ENCODE data around the gene SND1.

Gene SND1

GRCh38 chr7:128059143-128059988 is 407.4 kb downstream of the SND1 start:
- in situ Hi-C loops (cut with MboI; ENCODE audit: low sequenced_read_pairs, unreplicated experiment) = no loop called here
- TF ChIP-seq, protein P1, sequence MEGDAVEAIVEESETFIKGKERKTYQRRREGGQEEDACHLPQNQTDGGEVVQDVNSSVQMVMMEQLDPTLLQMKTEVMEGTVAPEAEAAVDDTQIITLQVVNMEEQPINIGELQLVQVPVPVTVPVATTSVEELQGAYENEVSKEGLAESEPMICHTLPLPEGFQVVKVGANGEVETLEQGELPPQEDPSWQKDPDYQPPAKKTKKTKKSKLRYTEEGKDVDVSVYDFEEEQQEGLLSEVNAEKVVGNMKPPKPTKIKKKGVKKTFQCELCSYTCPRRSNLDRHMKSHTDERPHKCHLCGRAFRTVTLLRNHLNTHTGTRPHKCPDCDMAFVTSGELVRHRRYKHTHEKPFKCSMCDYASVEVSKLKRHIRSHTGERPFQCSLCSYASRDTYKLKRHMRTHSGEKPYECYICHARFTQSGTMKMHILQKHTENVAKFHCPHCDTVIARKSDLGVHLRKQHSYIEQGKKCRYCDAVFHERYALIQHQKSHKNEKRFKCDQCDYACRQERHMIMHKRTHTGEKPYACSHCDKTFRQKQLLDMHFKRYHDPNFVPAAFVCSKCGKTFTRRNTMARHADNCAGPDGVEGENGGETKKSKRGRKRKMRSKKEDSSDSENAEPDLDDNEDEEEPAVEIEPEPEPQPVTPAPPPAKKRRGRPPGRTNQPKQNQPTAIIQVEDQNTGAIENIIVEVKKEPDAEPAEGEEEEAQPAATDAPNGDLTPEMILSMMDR (IDR thresholded peaks at IDR 0.05; ENCODE audit: borderline replicate concordance, control extremely low read depth, extremely low read depth, insufficient read depth, missing control alignments) = no peak
- no peak for DNase-seq (ENCODE audit: low spot score)

DNA sequence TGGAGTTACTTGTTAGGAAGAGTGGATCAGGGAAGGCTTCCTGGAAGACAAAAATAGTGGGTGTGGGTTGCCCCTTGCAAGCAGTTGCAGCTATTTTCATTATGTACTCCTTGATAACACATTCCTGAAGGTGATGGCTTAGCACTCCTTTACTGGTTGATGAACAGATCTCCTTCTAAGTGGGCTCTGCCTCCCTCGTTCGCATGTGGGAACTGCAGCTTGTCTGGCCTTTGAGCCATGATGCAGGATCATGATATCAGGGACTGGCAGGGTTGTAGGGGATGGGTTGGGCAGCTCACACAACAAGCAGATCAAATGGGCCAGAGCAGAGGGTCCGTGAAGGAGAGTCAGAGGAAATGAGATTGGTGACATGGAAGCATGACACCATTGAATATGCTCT is 408.0 kb downstream of the SND1 start:
- TF ChIP-seq, protein P1 (IDR thresholded peaks at IDR 0.05; ENCODE audit: borderline replicate concordance, control extremely low read depth, extremely low read depth, insufficient read depth, missing control alignments) = no peak
- in situ Hi-C loops (cut with MboI; ENCODE audit: low sequenced_read_pairs, unreplicated experiment) = no loop called here
- DNase-seq (ENCODE audit: low spot score) = no peak

DNA sequence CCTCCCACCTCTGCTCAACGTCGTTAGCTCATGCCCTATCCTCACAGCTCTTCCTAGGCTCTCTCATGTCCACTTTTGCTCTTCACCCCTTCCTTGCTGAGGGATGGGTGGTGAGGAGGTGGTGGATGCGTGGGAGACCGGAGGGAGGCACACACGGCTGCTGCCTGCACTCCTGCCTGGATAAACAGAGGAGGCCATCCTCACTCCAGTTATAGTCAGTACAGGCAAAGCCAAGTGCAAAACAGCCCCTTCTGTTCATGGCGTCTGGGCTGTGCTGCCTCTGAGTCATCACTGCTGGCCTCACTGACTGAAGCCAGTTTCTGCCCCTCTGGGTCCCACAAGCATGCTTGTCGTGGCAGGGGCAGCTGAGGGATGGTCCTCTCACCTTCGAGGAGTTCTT is 411.1 kb downstream of the SND1 start:
- no peak for DNase-seq (ENCODE audit: low spot score)
- in situ Hi-C loops (cut with MboI; ENCODE audit: low sequenced_read_pairs, unreplicated experiment) = no loop called here
- TF ChIP-seq, protein P1 (IDR thresholded peaks at IDR 0.05; ENCODE audit: borderline replicate concordance, control extremely low read depth, extremely low read depth, insufficient read depth, missing control alignments) = no peak

DNA sequence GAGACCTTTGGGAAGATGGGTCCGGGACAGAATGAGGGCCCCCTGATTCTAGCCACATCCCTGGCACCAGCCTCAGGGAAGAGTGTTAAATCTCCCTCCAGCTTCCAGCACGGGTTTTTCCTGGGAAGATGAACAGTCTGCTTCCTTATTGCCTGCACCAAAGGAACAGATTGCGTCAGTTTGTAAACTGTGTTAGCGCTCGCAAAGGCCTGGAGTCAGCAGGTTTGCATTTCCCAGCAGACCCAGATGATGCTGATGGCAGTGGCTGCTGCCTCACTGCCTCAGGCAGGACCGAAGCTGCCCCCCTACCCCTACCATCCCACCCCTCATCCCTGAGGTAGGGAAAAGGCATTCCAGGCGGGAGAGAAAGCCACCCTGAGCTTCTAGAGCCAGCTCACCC is 413.9 kb downstream of the SND1 start:
- TF ChIP-seq, protein P1 (IDR thresholded peaks at IDR 0.05; ENCODE audit: borderline replicate concordance, control extremely low read depth, extremely low read depth, insufficient read depth, missing control alignments) = no peak
- DNase-seq (ENCODE audit: low spot score) = no peak
- in situ Hi-C loops (cut with MboI; ENCODE audit: low sequenced_read_pairs, unreplicated experiment) = no loop called here

GRCh38 chr7:128066395-128066794 is 414.4 kb downstream of the SND1 start:
- TF ChIP-seq, protein P1 (IDR thresholded peaks at IDR 0.05; ENCODE audit: borderline replicate concordance, control extremely low read depth, extremely low read depth, insufficient read depth, missing control alignments) = no peak
- in situ Hi-C loops (cut with MboI; ENCODE audit: low sequenced_read_pairs, unreplicated experiment) = no loop called here
- DNase-seq (ENCODE audit: low spot score) = no peak

DNA sequence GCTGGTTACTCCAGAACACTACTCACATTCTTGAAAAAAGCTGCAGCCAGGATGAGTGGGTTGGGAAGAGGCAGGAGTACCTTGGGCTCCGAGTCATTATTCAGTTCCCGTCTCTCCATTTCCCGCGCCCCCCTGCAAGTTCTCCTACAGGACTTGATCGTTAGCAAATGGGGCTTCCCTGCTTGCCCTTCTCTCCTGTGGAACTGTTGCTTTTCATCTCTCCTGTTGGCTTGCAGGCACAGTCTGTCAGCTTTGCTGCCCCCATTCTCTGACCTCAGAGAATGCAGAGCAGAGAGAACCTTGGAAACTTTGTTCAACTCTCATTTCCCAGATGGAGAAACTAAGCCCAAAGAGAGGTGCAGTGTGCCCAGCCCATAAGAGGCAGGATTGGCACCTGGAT is 414.9 kb downstream of the SND1 start:
- in situ Hi-C loops (cut with MboI; ENCODE audit: low sequenced_read_pairs, unreplicated experiment) = no loop called here
- no peak for DNase-seq (ENCODE audit: low spot score)
- TF ChIP-seq, protein P1 (IDR thresholded peaks at IDR 0.05; ENCODE audit: borderline replicate concordance, control extremely low read depth, extremely low read depth, insufficient read depth, missing control alignments) = no peak

Data from GM13976 (cell line).